Activated naive CD8-positive, alpha-beta T cell treated with anti-CD3 and anti-CD28 coated beads, Interleukin-2, amount 10 ng/mL, durations not matched to agents 7 days and 5 days (primary cell): ENCODE results near the gene NRBF2. TPM values are rescaled to one million over a fixed set of nuclear protein-coding genes. Genes with fewer than 3 reads are reported as not detected.
A peak's percentile ranks its signal among the peaks of the same experiment; 100 is the strongest.
"Not testable (repeated sequence)": the region's sequence is repeated elsewhere in the genome, so short reads cannot be mapped to it uniquely, and the experiment has no call there.

Experiments used
- ATAC-seq: fragments of 150-1000 bp; cut with Tn5 transposase; one replicate; pipeline ENCODE4 v1.10.0; 2021; ENCODE audit warnings: low read depth, moderate library complexity
- POLR2A ChIA-PET: fragments of 350-600 bp; sonication (Branson Sonifier 250); formaldehyde crosslinking; loops from one replicate; lab custom pipeline; 2021; ENCODE audit warnings: antibody characterized with exemption; lab: Charles Lee
- DNase-seq: peaks from one replicate; pipeline ENCODE4 v3.0.0; 2021
- H3K27ac Mint-ChIP-seq: one replicate; pipeline ENCODE4 v1.8.0; 2022; ENCODE audit warnings: mild to moderate bottlenecking, mixed read lengths
- H3K27me3 Mint-ChIP-seq: one replicate; pipeline ENCODE4 v1.8.0; 2022; ENCODE audit warnings: mild to moderate bottlenecking, moderate library complexity, mixed read lengths
- H3K36me3 Mint-ChIP-seq: one replicate; pipeline ENCODE4 v1.8.0; 2021; ENCODE audit warnings: mild to moderate bottlenecking, mixed read lengths
- H3K4me1 Mint-ChIP-seq: one replicate; pipeline ENCODE4 v1.8.0; 2021; ENCODE audit warnings: mixed read lengths
- H3K4me3 Mint-ChIP-seq: one replicate; pipeline ENCODE4 v1.8.0; 2022; ENCODE audit warnings: mild to moderate bottlenecking, moderate library complexity, mixed read lengths
- H3K9me3 Mint-ChIP-seq: one replicate; pipeline ENCODE4 v1.8.0; 2021; ENCODE audit warnings: mixed read lengths
- total RNA-seq, 2 experiments: library from RNA; stranded (reverse); gene quantifications; one replicate each; pipeline ENCODE4 v1.2.3, GENCODE V29; 2021

NRBF2 gene
- total RNA-seq, 2 experiments from 2014 or later = 24.1 to 24.7 TPM

GRCh38 chr10:63129888-63130287 lies 3.2 kb upstream of the NRBF2 start:
- H3K4me3 Mint-ChIP-seq = no peak overlapping the region
- peaks cover 7% of the 10 kb centered on the region for H3K4me1 Mint-ChIP-seq
- H3K27me3 Mint-ChIP-seq = peaks cover 4% of the 10 kb centered on the region
- peaks cover 10% of the 10 kb centered on the region for H3K9me3 Mint-ChIP-seq
- ATAC-seq (no peak), DNase-seq (no peak)
- POLR2A ChIA-PET = no interaction called here
- peaks cover 8% of the 10 kb centered on the region for H3K36me3 Mint-ChIP-seq
- H3K27ac Mint-ChIP-seq = no peak overlapping the region

DNA sequence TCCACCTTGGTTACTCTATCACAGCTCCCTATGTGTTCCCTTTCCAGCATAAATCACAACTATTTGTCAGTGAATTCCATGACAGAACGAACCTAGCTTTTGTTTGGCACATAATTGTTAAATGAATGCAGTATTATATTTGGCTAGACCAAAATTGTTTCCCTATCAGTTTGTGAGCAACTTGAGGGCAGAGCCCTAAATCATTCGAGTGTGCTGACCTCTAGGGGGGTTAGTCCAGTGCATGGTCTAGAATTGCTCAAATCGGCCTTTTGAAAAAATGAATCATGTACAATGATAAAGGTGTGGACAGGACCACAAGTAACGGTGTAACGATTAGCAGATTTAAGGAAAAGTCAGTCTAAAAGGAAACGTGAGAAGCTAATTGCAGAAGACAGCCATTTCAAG lies 475 bp upstream of the NRBF2 start:
- H3K27me3 Mint-ChIP-seq = peaks cover 4% of the 10 kb centered on the region
- ATAC-seq (no peak), DNase-seq (no peak)
- H3K36me3 Mint-ChIP-seq = peaks cover 14% of the 10 kb centered on the region
- peaks cover 21% of the 10 kb centered on the region for H3K4me1 Mint-ChIP-seq
- POLR2A ChIA-PET = interaction anchor here (0.8 to 2.1 kb wide), 18 partner anchors 9 to 1233 kb away, joined by 3 to 11 read pairs (median 4); partner anchors contain the start of genes ADO and EGR2
- H3K4me3 Mint-ChIP-seq = peak overlapping the region; percentile 96
- peak overlapping the region; percentile 98 for H3K27ac Mint-ChIP-seq
- peaks cover 10% of the 10 kb centered on the region for H3K9me3 Mint-ChIP-seq

GRCh38 chr10:63133821-63134557 lies 861 bp downstream of the NRBF2 start:
- no peaks in the 10 kb centered on the region for H3K27me3 Mint-ChIP-seq
- H3K36me3 Mint-ChIP-seq = peaks cover 24% of the 10 kb centered on the region
- peaks cover 10% of the 10 kb centered on the region for H3K9me3 Mint-ChIP-seq
- peak overlapping the region; percentile 98 for H3K27ac Mint-ChIP-seq
- peak overlapping the region; percentile 96 for H3K4me3 Mint-ChIP-seq
- DNase-seq = no peak
- no peak for ATAC-seq
- peaks cover 26% of the 10 kb centered on the region for H3K4me1 Mint-ChIP-seq
- POLR2A ChIA-PET = interaction anchor here (0.6 to 2.1 kb wide), 15 partner anchors 8 to 526 kb away, joined by 3 to 11 read pairs (median 4); partner anchors contain the start of genes ADO and EGR2

GRCh38 chr10:63137306-63137705 lies 4.2 kb downstream of the NRBF2 start:
- Mint-ChIP-seq H3K4me3 (no peak overlapping the region), H3K9me3 (peaks cover 5% of the 10 kb centered on the region), H3K36me3 (peaks cover 30% of the 10 kb centered on the region), H3K27ac (no peak overlapping the region), H3K27me3 (no peaks in the 10 kb centered on the region), H3K4me1 (peaks cover 36% of the 10 kb centered on the region)
- ATAC-seq (no peak), DNase-seq (no peak)
- POLR2A ChIA-PET = interaction anchor here (0.6 kb wide), 1 partner anchor 493 kb away, joined by 4 read pairs; no protein-coding TSS in a partner anchor

GRCh38 chr10:63140077-63140476 lies 6.9 kb downstream of the NRBF2 start:
- Mint-ChIP-seq H3K27me3 (no peaks in the 10 kb centered on the region), H3K9me3 (no peaks in the 10 kb centered on the region), H3K36me3 (peaks cover 27% of the 10 kb centered on the region), H3K27ac (no peak overlapping the region), H3K4me3 (no peak overlapping the region), H3K4me1 (peaks cover 35% of the 10 kb centered on the region)
- POLR2A ChIA-PET = no interaction called here
- ATAC-seq = no peak
- no peak for DNase-seq

GRCh38 chr10:63142136-63142535 lies 9.0 kb downstream of the NRBF2 start:
- Mint-ChIP-seq H3K4me1 (peaks cover 30% of the 10 kb centered on the region), H3K27me3 (no peaks in the 10 kb centered on the region), H3K36me3 (peaks cover 30% of the 10 kb centered on the region), H3K9me3 (no peaks in the 10 kb centered on the region), H3K4me3 (no peak overlapping the region), H3K27ac (no peak overlapping the region)
- POLR2A ChIA-PET = interaction anchor here (1.1 kb wide), 1 partner anchor 9 kb away, joined by 6 read pairs; the partner anchor contains the start of gene NRBF2
- no peak for DNase-seq
- ATAC-seq = no peak

DNA sequence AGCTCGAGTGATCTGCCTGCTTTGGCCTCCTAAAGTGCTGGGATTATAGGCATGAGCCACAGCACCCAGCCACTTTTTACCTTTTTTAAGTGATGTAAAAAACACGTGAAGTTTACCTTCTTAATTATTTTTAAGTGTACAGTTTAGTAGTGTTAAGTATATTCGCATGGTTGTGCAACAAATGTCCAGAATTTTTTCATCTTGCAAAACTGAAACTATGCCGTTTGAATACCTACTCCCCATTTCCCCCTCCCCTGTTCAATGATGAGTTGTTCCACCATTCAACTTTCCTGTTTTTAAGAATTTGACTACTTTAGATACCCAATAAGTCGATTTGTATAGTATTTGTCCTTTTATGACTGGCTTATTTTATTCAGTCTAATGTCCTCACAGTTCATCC lies 10.9 kb downstream of the NRBF2 start:
- peaks cover 24% of the 10 kb centered on the region for H3K4me1 Mint-ChIP-seq
- H3K36me3 Mint-ChIP-seq = peaks cover 26% of the 10 kb centered on the region
- ATAC-seq (no peak), DNase-seq (no peak)
- H3K4me3 Mint-ChIP-seq = no peak overlapping the region
- H3K9me3 Mint-ChIP-seq = no peaks in the 10 kb centered on the region
- no peaks in the 10 kb centered on the region for H3K27me3 Mint-ChIP-seq
- POLR2A ChIA-PET = interaction anchor here (1.2 kb wide), 1 partner anchor 11 kb away, joined by 4 read pairs; the partner anchor contains the start of gene NRBF2
- H3K27ac Mint-ChIP-seq = no peak overlapping the region

GRCh38 chr10:63145782-63146181 lies 12.7 kb downstream of the NRBF2 start:
- DNase-seq (no peak), ATAC-seq (no peak)
- POLR2A ChIA-PET = interaction anchor here (2.0 kb wide), 1 partner anchor 13 kb away, joined by 4 read pairs; the partner anchor contains the start of gene NRBF2
- no peak overlapping the region for H3K4me3 Mint-ChIP-seq
- no peaks in the 10 kb centered on the region for H3K9me3 Mint-ChIP-seq
- no peaks in the 10 kb centered on the region for H3K27me3 Mint-ChIP-seq
- no peak overlapping the region for H3K27ac Mint-ChIP-seq
- H3K36me3 Mint-ChIP-seq = peaks cover 21% of the 10 kb centered on the region
- peaks cover 26% of the 10 kb centered on the region for H3K4me1 Mint-ChIP-seq

GRCh38 chr10:63146503-63146902 lies 13.4 kb downstream of the NRBF2 start:
- peaks cover 23% of the 10 kb centered on the region for H3K4me1 Mint-ChIP-seq
- H3K4me3 Mint-ChIP-seq = no peak overlapping the region
- DNase-seq (no peak), ATAC-seq (no peak)
- H3K27me3 Mint-ChIP-seq = no peaks in the 10 kb centered on the region
- H3K9me3 Mint-ChIP-seq = no peaks in the 10 kb centered on the region
- H3K36me3 Mint-ChIP-seq = peaks cover 21% of the 10 kb centered on the region
- POLR2A ChIA-PET = interaction anchor here (2.0 kb wide), 1 partner anchor 13 kb away, joined by 4 read pairs; the partner anchor contains the start of gene NRBF2
- no peak overlapping the region for H3K27ac Mint-ChIP-seq

- Mint-ChIP-seq H3K4me1 (peaks cover 12% of the 10 kb centered on the region), H3K36me3 (peaks cover 26% of the 10 kb centered on the region), H3K4me3 (no peak overlapping the region), H3K27ac (peak overlapping the region; percentile 23), H3K9me3 (no peaks in the 10 kb centered on the region), H3K27me3 (no peaks in the 10 kb centered on the region)
- ATAC-seq (no peak), DNase-seq (no peak)
- POLR2A ChIA-PET = no interaction called here
These were observed 17.6 kb downstream of the NRBF2 start for GRCh38 chr10:63150745-63151144.

DNA sequence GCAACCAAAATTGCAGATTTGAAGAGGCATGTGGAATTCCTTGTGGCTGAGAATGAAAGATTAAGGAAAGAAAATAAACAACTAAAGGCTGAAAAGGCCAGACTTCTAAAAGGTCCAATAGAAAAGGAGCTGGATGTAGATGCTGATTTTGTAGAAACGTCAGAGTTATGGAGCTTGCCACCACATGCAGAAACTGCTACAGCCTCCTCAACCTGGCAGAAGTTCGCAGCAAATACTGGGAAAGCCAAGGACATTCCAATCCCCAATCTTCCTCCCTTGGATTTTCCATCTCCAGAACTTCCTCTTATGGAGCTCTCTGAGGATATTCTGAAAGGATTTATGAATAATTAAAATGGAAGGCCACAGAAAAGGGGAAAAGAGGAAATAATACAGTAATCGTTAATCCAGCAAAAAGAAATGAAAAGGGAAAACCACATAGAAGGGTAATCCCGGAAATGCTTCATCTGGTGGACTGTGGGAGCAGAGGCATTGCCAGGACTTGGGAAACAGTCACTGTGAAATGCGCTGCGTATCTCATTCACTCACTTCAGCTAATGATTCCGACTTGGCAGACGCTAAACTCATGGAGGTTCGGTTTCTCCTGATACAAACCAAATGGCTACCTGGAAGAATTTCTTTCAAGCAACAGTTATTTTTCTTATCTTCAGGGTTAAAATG lies 20.9 kb downstream of the NRBF2 start:
- H3K27ac Mint-ChIP-seq, DNase-seq, H3K27me3 Mint-ChIP-seq, H3K4me3 Mint-ChIP-seq, ATAC-seq, POLR2A ChIA-PET, H3K9me3 Mint-ChIP-seq: not testable (repeated sequence)
- Mint-ChIP-seq H3K4me1 (peaks cover 12% of the 10 kb centered on the region), H3K36me3 (peaks cover 12% of the 10 kb centered on the region)

DNA sequence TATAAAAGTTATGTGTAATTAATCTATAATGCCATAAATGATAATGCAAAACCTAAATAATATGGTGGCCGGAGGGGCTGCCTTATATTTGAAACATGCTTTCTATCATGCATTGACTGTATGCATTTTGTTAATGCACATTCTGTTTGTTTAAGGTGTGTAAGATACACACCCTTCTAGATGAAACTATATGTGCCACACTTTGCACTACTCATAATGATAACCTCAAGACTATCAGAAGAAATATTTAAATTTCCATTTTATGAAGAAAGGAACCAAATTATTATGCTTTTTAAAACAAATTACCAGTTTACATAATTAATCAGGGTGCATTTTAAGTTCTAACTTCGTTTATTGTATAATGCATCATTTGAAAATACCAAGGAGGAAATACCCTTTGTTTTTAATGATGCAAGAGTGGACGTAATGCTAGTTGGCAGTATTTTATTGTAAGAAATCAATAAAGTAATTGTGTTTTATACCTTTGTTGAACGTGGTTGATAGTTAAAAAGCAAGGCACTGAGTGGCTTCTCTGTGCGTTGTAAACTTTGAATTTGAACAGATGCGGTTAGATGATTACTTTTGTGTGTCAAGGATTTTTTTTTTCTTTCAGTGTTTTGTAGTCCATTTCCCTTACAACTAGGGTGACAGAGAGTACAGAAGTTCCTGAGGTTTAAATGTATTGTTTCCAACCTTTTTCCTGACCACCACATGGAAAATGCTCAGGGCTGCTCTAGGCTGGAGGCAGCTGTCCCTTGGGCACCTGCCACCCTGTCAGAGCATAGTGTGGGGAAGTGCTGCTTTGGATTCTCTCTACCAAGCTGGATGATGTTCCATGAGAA lies 21.6 kb downstream of the NRBF2 start:
- Mint-ChIP-seq H3K27ac (no peak overlapping the region), H3K27me3 (no peaks in the 10 kb centered on the region), H3K36me3 (peaks cover 9% of the 10 kb centered on the region), H3K9me3 (no peaks in the 10 kb centered on the region), H3K4me3 (no peak overlapping the region), H3K4me1 (peaks cover 10% of the 10 kb centered on the region)
- POLR2A ChIA-PET = no interaction called here
- no peak for ATAC-seq
- no peak for DNase-seq
